NOMO-1 (cell line): ENCODE results near the gene NPPC.

Source experiments
- DNase-seq, 2 experiments: peaks; one replicate each; lab custom pipeline; 2025; ENCODE audit not compliant: unreplicated experiment in 2 of 2; lab: John Stamatoyannopoulos, UW

Gene NPPC

DNA sequence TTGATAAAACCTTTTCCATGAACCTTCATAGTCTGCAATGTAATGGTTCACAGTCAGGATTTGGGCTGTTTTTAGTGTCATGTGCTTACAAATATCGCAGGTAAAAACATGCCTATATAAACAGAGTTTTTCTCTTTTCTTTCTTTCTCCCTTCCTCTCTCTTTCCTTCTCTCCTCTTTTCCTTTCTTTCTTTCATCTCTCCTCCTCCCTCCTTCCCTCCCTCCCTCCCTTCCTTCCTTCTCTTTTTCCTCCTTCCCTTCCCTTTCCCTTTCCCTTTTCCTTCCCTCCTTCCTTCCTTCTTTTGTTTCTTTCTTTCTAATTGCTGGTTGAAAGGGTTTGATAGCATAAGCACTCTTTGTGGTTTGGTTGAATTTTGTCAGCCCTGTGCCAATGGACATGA lies 9.6 kb upstream of the NPPC start:
- DNase-seq = no peak

DNA sequence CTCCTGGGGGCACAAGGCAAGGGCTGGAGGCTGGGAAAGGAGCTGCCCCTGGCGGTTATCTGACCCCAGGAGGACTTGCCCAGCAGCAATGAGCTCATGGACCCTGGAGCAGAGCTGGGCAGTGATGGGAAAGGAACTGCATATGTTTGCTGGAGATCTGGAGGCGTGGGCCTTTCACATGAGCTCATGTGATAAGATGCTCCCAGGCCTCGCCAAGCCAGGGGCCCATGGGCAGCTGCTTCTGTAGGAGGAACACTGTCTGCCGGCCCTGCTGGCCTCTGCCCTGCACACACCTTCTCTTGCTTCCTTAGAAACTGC lies 9.0 kb upstream of the NPPC start:
- DNase-seq = no peak

DNA sequence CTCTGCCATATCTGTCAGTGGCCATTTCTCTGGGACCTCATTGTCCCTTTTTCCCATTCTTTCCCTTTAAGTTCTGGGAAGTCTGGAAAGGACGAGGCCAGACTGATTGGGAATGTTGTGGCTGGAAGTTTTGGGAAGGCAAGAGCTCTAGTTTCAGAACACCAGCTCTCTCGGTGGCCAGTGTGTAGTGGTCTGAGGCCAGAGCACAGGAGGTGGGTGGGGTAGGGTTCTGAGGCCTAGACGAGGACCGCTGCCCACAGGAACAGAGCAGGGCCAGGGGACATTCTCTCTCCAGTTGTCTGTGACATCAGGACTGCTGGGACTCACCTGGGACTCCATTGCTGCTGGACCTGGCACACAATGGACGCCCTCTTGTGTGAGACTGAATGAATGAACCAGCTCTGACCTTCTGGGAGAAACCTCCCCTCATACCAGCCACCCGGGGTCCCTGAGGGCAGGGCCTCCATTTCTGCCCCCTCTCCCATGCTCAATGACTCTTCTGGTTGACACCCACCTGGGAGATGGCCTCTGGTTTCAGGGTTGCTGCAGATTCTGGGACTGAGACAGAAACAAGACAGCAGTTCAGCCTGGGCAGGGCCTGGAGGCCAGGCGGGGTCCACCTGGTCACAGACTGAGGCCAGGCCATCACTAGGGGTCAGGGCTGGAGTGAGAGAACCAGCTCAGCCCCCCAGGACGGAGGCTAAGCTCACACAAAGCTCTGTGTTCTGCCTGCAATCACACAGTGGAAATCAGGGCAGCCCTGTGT lies 8.4 kb upstream of the NPPC start:
- DNase-seq = no peak

DNA sequence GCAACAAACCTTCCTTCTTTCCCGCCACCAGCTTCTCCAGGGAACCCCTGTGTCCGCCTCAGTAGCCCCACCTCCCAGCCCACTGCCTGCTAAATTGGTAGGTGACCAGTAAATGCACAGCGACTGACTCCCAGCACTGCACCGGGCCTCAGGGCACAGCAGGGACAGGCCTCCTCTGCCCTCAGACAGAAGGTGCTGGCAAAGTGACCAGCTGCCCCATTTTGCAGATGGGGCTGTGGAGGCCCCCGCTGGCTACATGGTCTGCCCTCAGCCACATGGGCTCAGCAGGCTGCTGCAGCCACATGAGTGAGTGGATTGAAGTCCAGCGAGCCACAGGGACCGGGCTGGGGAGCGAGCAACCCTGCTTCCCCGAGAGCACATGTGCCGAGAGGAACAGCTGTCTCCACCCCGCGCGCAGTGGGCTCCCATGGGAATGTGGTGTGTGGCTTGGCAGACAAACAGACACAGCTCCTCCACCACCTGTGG lies 7.8 kb upstream of the NPPC start:
- DNase-seq = no peak

DNA sequence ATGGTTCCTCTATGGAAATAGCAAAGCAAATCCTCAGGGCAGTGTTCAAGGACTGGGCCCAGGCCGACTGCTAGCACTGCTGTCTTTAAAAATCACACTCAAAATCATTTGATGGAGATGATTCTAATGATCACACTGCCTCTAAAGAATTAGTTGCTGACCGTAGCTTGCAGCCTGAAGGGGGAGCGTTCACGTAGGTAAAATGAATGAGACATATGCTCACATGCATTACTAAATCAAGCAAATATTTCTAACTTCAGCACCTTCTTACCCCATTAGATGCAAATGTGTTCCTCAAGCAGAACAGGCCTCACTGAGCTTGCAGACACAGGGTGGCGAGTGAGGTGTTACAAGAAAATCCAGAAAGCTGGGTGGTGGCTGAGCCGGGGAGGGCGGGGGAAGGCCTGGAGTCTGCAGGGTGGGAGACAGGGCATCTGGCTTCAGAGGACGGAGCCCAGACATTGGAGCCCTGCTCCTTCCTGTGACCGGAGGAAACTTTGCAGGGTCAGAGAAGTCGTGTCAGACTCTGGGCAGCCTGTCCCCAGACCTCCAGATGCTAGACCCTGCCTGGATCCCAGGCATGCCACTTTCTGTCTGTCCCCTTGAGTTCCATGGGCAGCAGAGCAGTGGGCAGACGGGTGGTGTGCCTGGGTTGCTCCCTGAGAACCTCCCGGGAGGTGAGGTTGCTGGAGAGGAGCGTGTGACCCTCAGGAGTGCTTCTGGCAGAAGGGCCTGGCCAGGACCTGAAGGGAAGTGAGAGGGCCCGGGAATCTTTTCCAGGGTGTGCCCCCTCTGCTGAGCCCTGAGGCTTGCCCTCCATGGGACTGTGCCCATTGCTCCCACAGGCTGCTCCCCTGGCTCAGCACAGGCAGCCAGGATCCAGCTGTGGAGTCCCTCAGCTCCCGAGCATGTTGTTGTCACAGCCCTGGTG lies 7.1 kb upstream of the NPPC start:
- DNase-seq = no peak

DNA sequence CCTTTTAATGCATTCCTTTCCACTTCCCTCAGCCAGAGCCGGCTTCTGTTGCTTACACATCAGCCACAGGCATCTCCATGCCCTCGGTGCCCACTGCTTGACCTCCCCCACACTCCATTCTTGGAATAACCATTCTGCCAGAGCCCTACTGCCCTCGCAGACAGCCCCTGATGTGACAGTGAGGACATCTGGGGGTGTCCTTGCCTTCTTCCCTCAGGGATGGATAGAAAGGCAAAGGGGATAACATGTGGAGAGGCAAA lies 6.4 kb upstream of the NPPC start:
- no peak for DNase-seq

DNA sequence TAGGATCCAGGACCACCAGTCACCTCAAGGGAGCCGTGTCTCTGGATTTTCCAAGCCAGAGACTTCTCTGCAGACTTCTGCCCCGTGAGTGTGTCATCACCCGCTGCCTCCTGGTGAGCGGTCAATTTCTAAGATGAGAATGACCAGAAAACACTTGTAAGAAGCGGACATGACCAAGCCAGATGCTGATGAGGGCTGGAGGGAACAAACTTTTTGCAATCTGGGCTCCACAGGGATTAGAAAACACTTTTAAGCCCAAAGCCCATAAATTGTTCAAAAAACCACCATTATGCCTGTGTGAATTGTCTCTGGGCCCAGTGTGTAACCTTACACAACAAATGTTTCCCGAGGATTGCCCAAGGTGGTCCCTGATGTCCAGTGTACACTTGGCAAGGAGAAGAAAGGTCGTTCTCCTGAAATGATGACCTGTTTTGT lies 5.3 kb upstream of the NPPC start:
- no peak for DNase-seq

DNA sequence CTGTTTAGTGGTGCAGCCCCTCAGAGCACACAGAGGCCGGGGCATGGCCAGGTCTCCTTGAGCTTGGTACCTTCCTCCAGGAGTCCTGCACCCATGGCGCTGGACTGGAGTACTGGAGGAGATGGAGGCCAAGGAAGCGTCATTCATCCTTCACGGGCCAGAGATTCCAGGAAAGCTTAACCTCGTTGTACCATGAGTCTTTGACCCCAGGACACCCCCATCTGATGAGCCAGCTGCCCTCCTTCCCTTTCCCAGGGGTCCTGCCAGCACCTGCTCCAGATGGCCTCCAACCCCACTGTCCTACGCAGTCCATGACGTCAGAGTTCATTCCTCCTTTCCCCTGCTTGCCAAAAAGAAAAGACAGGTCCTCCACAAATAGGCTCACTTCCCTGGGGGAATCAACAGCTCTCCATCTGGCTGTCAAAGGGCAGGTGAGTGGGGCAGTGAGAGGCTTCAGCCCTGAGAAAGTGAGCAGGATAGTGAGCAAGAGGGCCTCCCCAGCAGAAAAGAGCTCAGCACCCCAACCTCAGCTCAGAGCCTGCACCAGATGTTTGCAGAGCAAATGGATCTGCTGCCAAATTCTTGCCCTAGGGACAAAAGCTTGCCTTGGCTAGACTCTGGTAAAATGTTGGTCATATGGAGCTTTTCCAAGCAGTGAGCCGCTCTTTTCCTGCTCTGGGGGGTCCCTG lies 4.5 kb upstream of the NPPC start:
- no peak for DNase-seq

DNA sequence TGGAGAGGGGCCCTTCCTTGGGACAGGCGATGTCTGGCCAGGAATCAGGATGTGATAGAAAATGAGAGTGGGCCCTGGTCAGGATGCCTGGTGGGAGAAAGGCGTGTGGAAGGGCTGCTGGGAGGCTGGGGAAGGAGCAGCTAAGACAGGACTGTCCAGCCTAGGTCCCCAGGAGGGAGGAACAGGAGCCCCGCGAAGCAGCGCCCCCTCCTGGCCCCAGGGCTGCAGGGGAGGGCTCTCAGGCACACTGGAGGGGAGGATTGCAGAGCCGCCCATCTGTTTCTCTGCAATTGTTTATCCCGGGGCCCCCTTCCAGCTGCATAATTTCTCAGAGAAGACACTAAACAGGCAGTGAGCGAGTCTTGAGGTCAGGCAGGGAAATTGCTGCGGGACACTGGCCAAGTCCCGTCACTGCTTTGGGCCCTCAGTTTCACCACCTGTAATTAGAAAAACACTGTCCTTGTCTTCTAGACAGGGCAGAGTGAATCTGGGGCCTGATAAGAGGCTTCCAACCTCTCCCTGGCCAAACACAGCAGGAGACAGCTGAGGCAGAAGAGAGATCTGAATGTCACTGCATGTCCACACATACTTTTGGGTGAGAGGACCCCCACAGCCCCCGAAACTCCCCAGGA lies 3.9 kb upstream of the NPPC start:
- no peak for DNase-seq

DNA sequence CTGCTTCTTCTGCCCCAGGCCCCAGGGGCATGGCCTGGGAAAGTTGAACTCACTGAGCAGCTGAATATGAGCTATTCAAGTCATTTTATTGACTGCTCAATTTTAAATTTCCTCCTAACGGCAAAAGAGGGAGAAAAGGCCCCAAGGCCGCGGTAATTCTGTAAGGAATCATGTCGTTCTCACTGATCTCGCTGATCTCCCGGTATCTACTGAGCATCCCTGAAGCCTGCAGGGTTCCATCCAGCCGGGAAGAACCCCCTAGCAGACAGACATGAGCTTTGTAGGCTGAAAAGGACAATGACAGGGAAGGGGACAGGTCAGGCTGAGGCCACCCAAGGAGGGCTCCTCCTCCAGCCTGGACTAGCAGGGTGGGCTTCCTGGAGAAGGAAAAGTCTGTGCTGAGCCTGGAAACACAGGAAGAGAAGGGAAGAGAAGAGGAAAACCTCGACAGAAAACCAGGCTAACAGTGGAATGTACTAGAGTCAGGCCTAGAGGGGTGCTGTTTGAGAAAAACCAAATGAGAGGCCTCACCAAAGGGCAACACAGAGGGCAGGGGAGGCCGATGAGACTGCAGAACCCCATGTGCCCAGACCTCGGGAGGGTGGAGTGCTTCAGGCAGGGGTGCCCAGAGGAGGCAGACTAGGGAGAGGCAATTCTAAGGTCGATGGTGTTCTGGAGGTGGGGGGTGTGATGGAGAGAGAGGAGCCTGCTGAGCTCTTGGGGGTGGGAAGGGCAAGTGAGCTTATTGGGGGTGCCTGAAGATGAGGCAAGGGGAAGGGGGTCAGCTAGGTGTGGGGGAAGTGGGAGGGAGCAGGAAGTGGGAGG lies 2.9 kb upstream of the NPPC start:
- no peak for DNase-seq

DNA sequence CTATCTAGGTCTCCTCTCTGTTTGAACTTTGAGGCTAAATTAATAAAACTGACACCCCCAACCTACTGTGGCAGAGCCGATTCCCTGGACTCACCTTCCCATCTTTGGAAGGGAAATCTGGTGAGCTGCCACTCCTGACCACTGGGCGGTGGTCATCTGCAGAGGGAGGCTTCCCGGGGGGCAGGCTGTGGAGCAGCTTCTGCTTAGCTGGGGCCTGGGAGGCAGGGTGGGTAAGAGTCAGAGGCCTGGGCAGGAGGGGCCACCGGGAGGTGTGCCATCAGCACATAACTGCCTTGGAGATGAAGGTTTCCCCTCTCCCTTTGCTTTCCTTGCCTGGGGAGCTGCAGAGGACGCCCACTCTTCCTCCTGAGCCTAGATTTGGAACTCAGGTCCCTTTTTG lies 2.3 kb upstream of the NPPC start:
- no peak for DNase-seq

DNA sequence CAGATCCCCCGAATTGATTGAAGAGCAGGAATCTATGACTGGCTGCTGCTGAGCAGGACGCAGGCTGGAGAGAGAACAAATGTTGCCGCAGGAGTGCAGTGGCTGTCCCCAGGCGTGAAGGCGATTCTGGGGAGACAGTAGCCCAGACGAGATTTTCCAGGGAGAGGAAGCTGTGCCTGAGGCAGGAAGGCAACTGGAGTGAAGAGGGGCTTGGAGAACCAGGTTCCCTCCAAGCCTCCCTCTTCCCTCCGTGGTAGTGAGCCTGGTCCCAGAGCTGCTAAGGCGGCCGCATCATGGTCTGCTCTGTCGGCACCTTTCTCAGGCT lies 1.3 kb upstream of the NPPC start:
- DNase-seq = no peak

DNA sequence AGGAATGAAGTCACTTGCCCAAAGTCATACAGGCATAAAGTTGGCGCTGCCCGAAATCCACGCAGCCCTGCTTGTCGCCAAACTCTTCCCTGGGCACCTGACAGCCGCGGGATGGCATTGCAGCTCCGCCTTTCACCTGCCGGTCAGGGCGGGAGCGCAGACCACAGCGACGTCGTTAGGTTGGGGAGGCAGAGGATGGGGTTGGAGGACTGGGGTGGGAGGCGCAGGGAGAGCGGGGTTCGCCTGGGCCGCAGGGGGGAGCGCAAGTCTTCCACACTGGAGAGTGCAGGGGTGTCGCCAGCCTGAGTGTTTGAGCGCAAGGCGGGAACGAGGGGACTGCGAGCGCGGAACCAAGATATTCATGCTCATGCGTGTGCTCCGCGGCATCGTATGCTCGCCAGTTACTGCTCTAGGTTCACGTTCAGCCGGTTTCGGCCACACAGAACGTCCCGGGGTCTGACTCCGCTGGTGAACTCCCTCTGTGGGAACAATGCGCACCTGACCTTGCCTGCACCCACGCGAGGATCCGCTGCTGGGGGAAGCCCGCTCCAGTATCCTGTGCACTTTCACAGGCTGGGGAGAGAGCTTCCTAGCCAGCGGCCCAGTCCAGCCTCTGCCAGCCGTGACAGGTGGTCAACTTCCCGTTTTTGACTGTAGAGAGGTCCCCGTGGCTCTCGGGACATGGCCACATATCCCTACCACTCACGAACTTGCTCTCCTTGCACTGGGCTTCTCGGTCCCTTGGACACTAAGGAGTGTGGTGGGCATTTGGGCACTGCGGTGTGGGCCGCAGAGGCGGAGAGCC lies 767 bp upstream of the NPPC start:
- DNase-seq = peak; percentile 18 to 55

DNA sequence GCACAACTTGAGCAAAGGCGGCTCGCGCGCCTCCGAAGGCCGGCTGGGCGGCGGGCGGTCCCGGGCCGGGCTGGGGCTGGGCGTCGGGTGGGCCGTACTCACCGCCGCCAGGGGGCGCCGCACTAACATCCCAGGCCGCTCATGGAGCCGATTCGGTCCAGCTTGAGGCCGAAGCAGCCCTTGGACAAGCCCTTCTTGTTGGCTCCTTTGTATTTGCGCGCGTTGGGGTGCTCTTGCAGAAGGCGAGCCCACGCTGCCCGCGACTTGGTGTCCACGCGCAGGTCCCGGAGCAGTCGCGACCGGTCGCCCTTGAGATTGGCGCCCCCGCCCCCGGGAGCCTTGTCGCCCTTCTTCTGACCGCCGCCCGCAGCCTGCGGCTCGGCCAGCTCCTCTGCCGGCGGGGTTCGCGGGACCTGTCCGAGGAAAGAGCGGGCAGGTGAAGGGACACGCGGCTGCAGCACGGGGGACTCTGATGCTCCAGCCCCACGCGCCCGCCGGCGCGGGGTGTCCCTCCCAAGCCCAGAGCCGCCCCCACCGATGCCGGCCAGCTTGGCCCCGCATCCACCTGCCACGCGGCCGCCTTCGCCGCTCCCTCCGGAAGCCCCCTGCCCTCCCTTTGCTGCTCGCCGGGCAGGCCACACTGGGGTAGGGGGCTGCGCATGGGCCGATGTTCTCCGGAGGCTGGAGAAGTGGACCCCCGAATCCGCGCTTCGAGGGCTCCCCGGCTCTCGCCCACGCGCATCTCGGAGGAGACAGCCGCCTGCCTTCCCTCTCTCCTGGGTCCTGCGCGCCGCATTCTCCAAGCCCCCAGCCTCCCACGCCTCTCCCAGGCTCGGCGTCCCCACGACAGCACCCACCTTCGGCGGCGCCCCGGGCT lies 655 bp downstream of the NPPC start:
- peak; percentile 49 to 60 for DNase-seq

DNA sequence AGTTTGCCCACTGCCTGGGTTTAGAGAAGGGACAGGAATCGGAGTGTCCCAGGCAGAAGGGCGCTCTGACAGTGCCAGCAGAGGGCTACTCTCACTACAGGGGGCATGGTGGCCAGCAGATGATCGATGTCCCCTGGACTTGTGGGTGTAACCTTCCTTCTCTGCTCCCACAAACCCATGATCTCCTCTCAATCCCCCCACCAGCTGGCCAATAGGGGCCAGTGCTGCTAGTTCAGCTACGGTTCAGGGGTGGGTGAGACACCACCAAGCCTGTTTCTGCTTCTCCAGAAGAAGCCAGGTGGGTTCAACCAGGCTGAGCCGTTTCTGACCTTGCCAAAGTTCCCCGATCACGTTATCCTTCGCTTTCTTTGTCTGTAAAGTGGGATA lies 1.3 kb downstream of the NPPC start:
- no peak for DNase-seq

DNA sequence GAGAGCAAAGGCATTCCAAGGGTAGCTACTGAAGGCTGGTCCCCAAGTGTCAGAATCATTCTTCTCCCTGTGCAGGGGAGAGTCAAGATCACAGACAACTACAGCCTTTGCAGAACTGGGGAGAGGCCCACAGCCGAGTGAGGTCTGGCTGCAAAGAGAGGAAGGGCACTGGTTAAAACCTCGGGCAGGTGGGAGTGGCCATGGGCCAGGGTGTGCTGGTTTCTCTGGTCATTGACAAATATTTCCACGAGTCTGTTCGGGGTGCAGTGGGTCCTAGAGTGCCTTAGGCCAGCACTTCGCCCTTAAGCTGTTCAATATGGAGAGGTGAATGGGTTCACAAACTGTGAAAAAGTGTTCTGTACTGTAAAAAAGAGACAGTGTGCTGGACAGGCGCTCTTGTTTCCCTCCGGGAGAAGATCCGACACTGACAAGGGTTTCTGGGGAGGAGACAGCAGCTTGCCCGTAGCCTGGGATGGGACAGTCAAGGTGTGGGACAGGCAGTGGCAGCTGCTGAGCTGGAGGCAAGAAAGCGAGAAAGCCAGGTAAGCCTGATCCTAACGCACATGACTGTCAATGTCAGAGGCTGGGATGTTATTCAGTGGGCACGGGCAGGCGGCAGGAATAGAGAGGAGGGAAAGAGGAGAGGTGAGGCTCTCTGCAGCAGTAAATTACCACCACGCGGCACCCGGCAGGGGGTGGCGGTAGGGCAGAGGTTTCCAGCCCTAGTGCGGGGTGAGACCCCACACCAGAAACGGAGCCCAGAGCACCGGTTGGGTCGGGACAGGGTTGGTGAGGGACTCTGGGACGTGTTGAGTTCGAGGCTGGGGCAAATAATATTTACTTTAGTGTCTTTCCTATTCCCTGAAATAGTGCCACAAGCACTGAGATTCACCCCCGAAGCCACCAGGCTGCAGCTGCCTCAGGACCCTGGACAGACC lies 2.0 kb downstream of the NPPC start:
- no peak for DNase-seq

DNA sequence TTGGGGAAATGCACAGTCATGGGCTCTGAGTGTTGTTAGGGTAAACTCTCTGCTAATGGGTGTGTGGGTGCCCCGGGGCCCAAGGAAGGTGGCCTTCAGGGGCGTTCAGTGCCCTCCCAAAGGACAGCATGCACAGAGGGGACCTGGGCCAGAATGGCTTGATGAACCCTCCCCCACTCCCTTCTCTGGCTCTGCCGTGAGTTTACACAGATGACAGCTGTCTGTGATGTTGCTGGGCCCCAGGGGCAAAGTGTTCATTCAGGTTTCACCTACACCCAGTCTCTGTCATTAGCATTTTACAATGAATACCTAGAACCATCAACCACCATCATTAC lies 3.2 kb downstream of the NPPC start:
- DNase-seq = no peak
